T follicular helper cell (primary cell): ENCODE data around the gene TRIM22.
"Not testable (repeated sequence)": the region's sequence is repeated elsewhere in the genome, so short reads cannot be mapped to it uniquely, and the experiment has no call there.

Experiments used
- DNase-seq: peaks from one replicate; pipeline ENCODE4 v3.0.0-alpha.2; 2020; ENCODE audit warnings: low read depth

TRIM22 gene

GRCh38 chr11:5690736-5691135 lies 1.1 kb downstream of the TRIM22 start:
- DNase-seq, result no peak

- not testable (repeated sequence) for DNase-seq
These were observed 1.8 kb downstream of the TRIM22 start for GRCh38 chr11:5691238-5691963.

GRCh38 chr11:5691964-5692361 lies 2.4 kb downstream of the TRIM22 start:
- DNase-seq, result no peak

GRCh38 chr11:5694642-5695041 lies 5.1 kb downstream of the TRIM22 start:
- DNase-seq, result no peak

- no peak for DNase-seq
These were observed 6.0 kb downstream of the TRIM22 start for GRCh38 chr11:5695580-5695979.

GRCh38 chr11:5696210-5696609 lies 6.6 kb downstream of the TRIM22 start:
- DNase-seq, result no peak

GRCh38 chr11:5698281-5698680 lies 8.7 kb downstream of the TRIM22 start:
- DNase-seq, result no peak

- no peak for DNase-seq
These were observed 10.9 kb downstream of the TRIM22 start for GRCh38 chr11:5700421-5701054.

- no peak for DNase-seq
These were observed 11.5 kb downstream of the TRIM22 start for GRCh38 chr11:5701055-5701577.

- no peak for DNase-seq
These were observed 14.3 kb downstream of the TRIM22 start for GRCh38 chr11:5703741-5704536.

GRCh38 chr11:5705688-5706087 lies 16.1 kb downstream of the TRIM22 start:
- no peak for DNase-seq

GRCh38 chr11:5712507-5712906 lies 22.9 kb downstream of the TRIM22 start:
- no peak for DNase-seq

GRCh38 chr11:5713695-5714094 lies 24.1 kb downstream of the TRIM22 start:
- no peak for DNase-seq

GRCh38 chr11:5716518-5716917 lies 26.9 kb downstream of the TRIM22 start:
- not testable (repeated sequence) for DNase-seq

- no peak for DNase-seq
These were observed 30.3 kb downstream of the TRIM22 start for GRCh38 chr11:5719703-5720495.

GRCh38 chr11:5722622-5723021 lies 33.0 kb downstream of the TRIM22 start:
- no peak for DNase-seq

- no peak for DNase-seq
These were observed 36.8 kb downstream of the TRIM22 start for GRCh38 chr11:5726351-5726750.

- DNase-seq, result no peak
These were observed 38.1 kb downstream of the TRIM22 start for GRCh38 chr11:5727691-5728090.

GRCh38 chr11:5736396-5736795 lies 46.8 kb downstream of the TRIM22 start, which contains the start of gene OR56B1:
Gene OR56B1, plus strand, starts transcription at chr11:5736448. Its CDS starts 69 bp downstream, at chr11:5736517.
- no peak for DNase-seq

GRCh38 chr11:5737091-5737490 lies 47.5 kb downstream of the TRIM22 start:
- DNase-seq, result no peak

GRCh38 chr11:5737670-5738392 lies 48.2 kb downstream of the TRIM22 start:
- no peak for DNase-seq
